IMR-90 (cell line): ENCODE measurements around the gene GPHB5. TPM values are rescaled to one million over a fixed set of nuclear protein-coding genes. Genes with fewer than 3 reads are reported as not detected.

Experiments used
- ATAC-seq: fragments of 200-7000 bp; cut with Tn5 transposase; 2 replicates; pipeline ENCODE4 v1.9.1; 2020; ENCODE audit warnings: low read depth, mild to moderate bottlenecking, moderate library complexity
- BruUV-seq: library from RNA; stranded (reverse); fragments of 400-500 nt; replicated peaks from 2 replicates; lab custom pipeline; 2021; lab: Mats Ljungman, UMichigan
- CTCF ChIA-PET: fragments of 300-600 bp; formaldehyde crosslinking; extraction: SDS; loops from one replicate; lab custom pipeline; 2021; ENCODE audit warnings: antibody characterized with exemption; lab: Yijun Ruan, JAX
- POLR2A ChIA-PET: fragments of 300-600 bp; sonication (Branson Sonifier 250); formaldehyde crosslinking; loops from one replicate; lab custom pipeline; 2022; ENCODE audit warnings: antibody characterized with exemption; ENCODE audit not compliant: unreplicated experiment; lab: Charles Lee
- DNase-seq: peaks from one replicate; pipeline ENCODE4 v3.0.0; 2013
- H2AFZ ChIP-seq: replicated peaks from 2 replicates; pipeline ENCODE3; 2013; ENCODE audit warnings: low read length, mild to moderate bottlenecking; ENCODE audit not compliant: poor library complexity
- H2AK5ac ChIP-seq: 2 replicates; pipeline ENCODE4 v1.6.1; 2013; ENCODE audit warnings: low read depth, low read length, inconsistent platforms
- H2AK9ac ChIP-seq: replicated peaks from 2 replicates; pipeline ENCODE3; 2013; ENCODE audit warnings: mild to moderate bottlenecking, low read depth, low read length, moderate library complexity; ENCODE audit not compliant: poor library complexity
- H2BK120ac ChIP-seq: 2 replicates; pipeline ENCODE4 v1.6.1; 2013; ENCODE audit warnings: low read depth, low read length, inconsistent platforms
- H2BK15ac ChIP-seq: 3 replicates; pipeline ENCODE4 v1.6.1; 2013; ENCODE audit warnings: low read depth, low read length, inconsistent platforms
- H2BK20ac ChIP-seq: 2 replicates; pipeline ENCODE4 v1.6.1; 2013; ENCODE audit warnings: low read depth, mild to moderate bottlenecking, inconsistent platforms, low read length, moderate library complexity
- H2BK5ac ChIP-seq: 2 replicates; pipeline ENCODE4 v1.6.1; 2013; ENCODE audit warnings: mild to moderate bottlenecking, low read depth, low read length, inconsistent platforms; ENCODE audit not compliant: poor library complexity, severe bottlenecking
- H3K14ac ChIP-seq: replicated peaks from 2 replicates; pipeline ENCODE4 v1.6.1; 2013; ENCODE audit warnings: low read depth, low read length, inconsistent platforms
- H3K18ac ChIP-seq: 2 replicates; pipeline ENCODE4 v1.6.1; 2013; ENCODE audit warnings: low read depth, low read length, control low read depth
- H3K23ac ChIP-seq: 2 replicates; pipeline ENCODE4 v1.6.1; 2013; ENCODE audit warnings: low read depth, low read length, inconsistent platforms
- H3K27ac ChIP-seq: 2 replicates; pipeline ENCODE4 v1.5.1; 2013; ENCODE audit warnings: mild to moderate bottlenecking, control low read depth, low read length; ENCODE audit not compliant: insufficient read depth
- H3K27me3 ChIP-seq: 2 replicates; pipeline ENCODE4 v1.6.1; 2013; ENCODE audit warnings: low read length; ENCODE audit not compliant: control insufficient read depth, insufficient read depth
- H3K36me3 ChIP-seq: 2 replicates; pipeline ENCODE4 v1.6.1; 2013; ENCODE audit warnings: low read length, mixed read lengths; ENCODE audit not compliant: control insufficient read depth, insufficient read depth
- H3K4ac ChIP-seq: 2 replicates; pipeline ENCODE4 v1.6.1; 2013; ENCODE audit warnings: low read depth, low read length, inconsistent platforms
- H3K4me1 ChIP-seq: 2 replicates; pipeline ENCODE4 v1.6.1; 2013; ENCODE audit warnings: low read length, mixed read lengths; ENCODE audit not compliant: control insufficient read depth, insufficient read depth
- H3K4me2 ChIP-seq: 2 replicates; pipeline ENCODE4 v1.6.1; 2013; ENCODE audit warnings: low read depth, mild to moderate bottlenecking, control low read depth, low read length, moderate library complexity
- H3K4me3 ChIP-seq: 2 replicates; pipeline ENCODE4 v1.5.1; 2013; ENCODE audit warnings: low read depth, mild to moderate bottlenecking, control low read depth, low read length, moderate library complexity; ENCODE audit not compliant: insufficient read depth
- H3K56ac ChIP-seq: 2 replicates; pipeline ENCODE4 v1.6.1; 2013; ENCODE audit warnings: low read length, inconsistent platforms; ENCODE audit not compliant: insufficient read depth; ENCODE audit errors: extremely low read depth
- H3K79me1 ChIP-seq, 2 experiments: 2 replicates each; pipeline ENCODE4 v1.6.1; 2013; ENCODE audit warnings: low read length in 2 of 2, inconsistent platforms in 1 of 2, low read depth in 1 of 2
- H3K9ac ChIP-seq: 2 replicates; pipeline ENCODE4 v1.6.1; 2013; ENCODE audit warnings: low read depth, low read length, control low read depth
- H3K9me1 ChIP-seq: 2 replicates; pipeline ENCODE4 v1.6.1; 2013; ENCODE audit warnings: low read length, inconsistent platforms; ENCODE audit not compliant: insufficient read depth
- H3K9me3 ChIP-seq: 2 replicates; pipeline ENCODE4 v1.6.1; 2013; ENCODE audit warnings: low read length; ENCODE audit not compliant: control insufficient read depth, insufficient read depth
- H4K20me1 ChIP-seq: 2 replicates; pipeline ENCODE4 v1.6.1; 2013; ENCODE audit warnings: low read length, inconsistent platforms; ENCODE audit not compliant: insufficient read depth
- H4K5ac ChIP-seq: 2 replicates; pipeline ENCODE4 v1.6.1; 2013; ENCODE audit warnings: mild to moderate bottlenecking, low read depth, low read length, control low read depth
- H4K8ac ChIP-seq, 2 experiments: 2 replicates each; pipeline ENCODE4 v1.6.1; 2013; ENCODE audit warnings: low read depth in 2 of 2, low read length in 2 of 2, control low read depth in 1 of 2, inconsistent platforms in 1 of 2
- H4K91ac ChIP-seq: 2 replicates; pipeline ENCODE4 v1.6.1; 2013; ENCODE audit warnings: low read depth, low read length, inconsistent platforms; ENCODE audit not compliant: insufficient read depth
- BHLHE40 ChIP-seq: fragments of 150-350 bp; IDR thresholded peaks from 2 replicates; pipeline ENCODE4 v1.6.1; 2016; ENCODE audit warnings: mild to moderate bottlenecking, low read depth, low read length
- CEBPB ChIP-seq: IDR thresholded peaks from 2 replicates; pipeline ENCODE4 v1.6.1; 2012; ENCODE audit warnings: low read depth, low read length, improper control_type of control experiment
- CTCF ChIP-seq: conservative IDR thresholded peaks from 2 replicates; pipeline ENCODE4 v1.5.1; 2012; ENCODE audit warnings: mild to moderate bottlenecking, low read depth, low read length, improper control_type of control experiment
- ELK1 ChIP-seq: fragments of 150-350 bp; IDR thresholded peaks from 2 replicates; pipeline ENCODE4 v1.6.1; 2016; ENCODE audit warnings: low read depth, mild to moderate bottlenecking, low read length, moderate library complexity, borderline replicate concordance
- FOS ChIP-seq: fragments of 150-350 bp; IDR thresholded peaks from 2 replicates; pipeline ENCODE4 v1.6.1; 2016; ENCODE audit warnings: low read depth, low read length
- MAFK ChIP-seq: IDR thresholded peaks from 2 replicates; pipeline ENCODE4 v1.6.1; 2012; ENCODE audit warnings: low read depth, low read length, improper control_type of control experiment
- MAZ ChIP-seq: IDR thresholded peaks from 2 replicates; pipeline ENCODE4 v1.6.1; 2012; ENCODE audit warnings: low read depth, mild to moderate bottlenecking, low read length, improper control_type of control experiment, moderate library complexity, borderline replicate concordance
- MXI1 ChIP-seq: IDR thresholded peaks from 2 replicates; pipeline ENCODE4 v1.6.1; 2012; ENCODE audit warnings: low read depth, mild to moderate bottlenecking, low read length, moderate library complexity, borderline replicate concordance
- NFE2L2 ChIP-seq: fragments of 150-350 bp; IDR thresholded peaks from 2 replicates; pipeline ENCODE4 v1.6.1; 2016; ENCODE audit warnings: low read depth, mild to moderate bottlenecking, low read length
- POLR2A ChIP-seq: IDR thresholded peaks from 2 replicates; pipeline ENCODE4 v1.6.1; 2012; ENCODE audit warnings: mild to moderate bottlenecking, low read depth, low read length
- RAD21 ChIP-seq: IDR thresholded peaks from 2 replicates; pipeline ENCODE4 v1.6.1; 2012; ENCODE audit warnings: low read length, improper control_type of control experiment
- RCOR1 ChIP-seq: IDR thresholded peaks from 2 replicates; pipeline ENCODE4 v1.6.1; 2012; ENCODE audit warnings: mild to moderate bottlenecking, low read length, improper control_type of control experiment; ENCODE audit not compliant: insufficient replicate concordance
- RFX5 ChIP-seq: IDR thresholded peaks from 2 replicates; pipeline ENCODE4 v1.8.0; 2012; ENCODE audit warnings: low read depth, mild to moderate bottlenecking, low read length, moderate library complexity
- SMC3 ChIP-seq: fragments of 150-350 bp; IDR thresholded peaks from 2 replicates; pipeline ENCODE4 v1.6.1; 2016; ENCODE audit warnings: low read depth, mild to moderate bottlenecking, antibody characterized with exemption, low read length, moderate library complexity
- USF2 ChIP-seq: fragments of 150-350 bp; IDR thresholded peaks from 2 replicates; pipeline ENCODE4 v1.6.1; 2017; ENCODE audit warnings: mild to moderate bottlenecking, antibody characterized with exemption, low read length, low read depth
- WGBS, 2 experiments: methylation state at CpG; one replicate each; pipeline versions ENCODE4 v1.1.5 to v1.1.7; 2013; ENCODE audit warnings: missing lambda C conversion rate in 2 of 2; ENCODE audit not compliant: insufficient read length in 1 of 2; ENCODE audit errors: extremely low coverage in 2 of 2; 5-methylcytosine and 5-hydroxymethylcytosine counted together
- dilution Hi-C: fragments of 300-500 bp; cut with HindIII; formaldehyde crosslinking; loops from one replicate; pipeline ENCODE4 v1.14.3; 2018; ENCODE audit warnings: low sequenced_read_pairs; ENCODE audit not compliant: unreplicated experiment
- in situ Hi-C: fragments of 300-500 bp; cut with MboI; formaldehyde crosslinking; loops from 3 replicates; pipeline ENCODE4 v1.14.3; 2019; ENCODE audit warnings: low sequenced_read_pairs, inconsistent platforms, mixed read lengths
- intact Hi-C: fragments of 100-400 bp; cut with micrococcal nuclease; formaldehyde crosslinking; loops from 2 replicates; pipeline ENCODE4 v1.10.0; 2022
- polyA plus RNA-seq, 3 experiments: library from polyadenylated mRNA; depleted of rRNA; stranded (reverse); fragments of >200 nt; gene quantifications; 2 replicates each; pipeline ENCODE4 v1.2.3, GENCODE V29; 2012; ENCODE audit warnings: low replicate concordance in 1 of 3
- total RNA-seq: library from RNA; depleted of rRNA; stranded (reverse); fragments of >200 nt; gene quantifications from 2 replicates; pipeline ENCODE4 v1.2.3, GENCODE V29; 2012

GPHB5 gene
- total and polyA plus RNA-seq, 2 of the 4 experiments (the other 2 are of a cell fraction), result not detected

- in situ Hi-C loops, result no loop called here
- DNase-seq (no peak), ATAC-seq (no peak)
- H3K79me1 ChIP-seq, result no peaks in the 10 kb centered on the region
- no peaks in the 10 kb centered on the region for H3K36me3 ChIP-seq
- no peak overlapping the region for H3K4me3 ChIP-seq
- H2AFZ ChIP-seq, result no peak overlapping the region
- ChIA-PET CTCF (no interaction called here), POLR2A (no interaction called here)
- intact Hi-C loops, result no loop called here
- no peak overlapping the region for H3K4me2 ChIP-seq
- WGBS, 2 experiments, result 58% methylated on average over 4 of the region's 8 CpGs; no CpG with 5 or more reads in 1 of the 2 experiments
- H3K18ac ChIP-seq, result no peak overlapping the region
- H2BK120ac ChIP-seq, result no peak overlapping the region
- H2BK20ac ChIP-seq, result no peak overlapping the region
- H3K56ac ChIP-seq, result no peak overlapping the region
- H3K9ac ChIP-seq, result no peak overlapping the region
- H4K20me1 ChIP-seq, result no peaks in the 10 kb centered on the region
- no TSS peak for BruUV-seq
- no peaks in the 10 kb centered on the region for H3K9me3 ChIP-seq
- no peak overlapping the region for H4K8ac ChIP-seq
- H3K27ac ChIP-seq, result no peak overlapping the region
- no peaks in the 10 kb centered on the region for H3K27me3 ChIP-seq
- no peak overlapping the region for H3K4ac ChIP-seq
- H3K14ac ChIP-seq, result no peak overlapping the region
- no peaks in the 10 kb centered on the region for H3K9me1 ChIP-seq
- H2AK5ac ChIP-seq, result no peak overlapping the region
- dilution Hi-C loops, result no loop called here
- H2BK5ac ChIP-seq, result no peak overlapping the region
- H4K5ac ChIP-seq, result no peak overlapping the region
- no peak overlapping the region for H2BK15ac ChIP-seq
- H2AK9ac ChIP-seq, result no peak overlapping the region
- no peak overlapping the region for H3K23ac ChIP-seq
- no peaks in the 10 kb centered on the region for H3K4me1 ChIP-seq
- H4K91ac ChIP-seq, result no peak overlapping the region
- TF ChIP-seq CTCF (no peak), RFX5 (no peak), FOS (no peak), MAFK (no peak), MXI1 (no peak), RAD21 (no peak), POLR2A (no peak), MAZ (no peak), NFE2L2 (no peak), SMC3 (no peak), CEBPB (no peak), BHLHE40 (no peak), USF2 (no peak), RCOR1 (no peak), ELK1 (no peak)
Observed at GRCh38 chr14:63282997-63283883, 35.5 kb downstream of the GPHB5 start.
